ENCODE data around the gene MRPS25.

MRPS25 gene

DNA sequence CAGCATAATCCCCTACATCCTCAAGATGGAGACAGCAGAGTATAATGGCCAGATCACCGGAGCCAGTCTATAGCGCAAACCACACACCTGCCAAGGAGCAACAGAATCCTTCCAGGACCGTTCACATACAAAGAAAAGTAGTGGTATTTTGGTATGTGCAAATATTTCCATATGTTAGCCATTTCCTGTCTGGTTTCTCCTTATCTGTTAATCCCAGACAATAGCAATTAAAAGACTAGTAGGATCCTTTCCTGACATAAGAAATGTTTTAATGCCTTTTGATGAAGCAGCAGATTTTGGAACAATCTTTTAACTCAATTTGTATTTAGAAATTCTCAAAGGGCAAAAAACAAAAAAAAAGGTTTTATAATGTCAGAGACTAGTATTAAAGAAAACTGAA, 22.2 kb downstream of the MRPS25 start:
- ATAC-seq: peak; percentile 58
- no peak for TF ChIP-seq ZNF565 (CRISPR knock-in tag; conservative IDR thresholded peaks at IDR 0.05; ENCODE audit: low read depth)
- 0 out of 2 replicates have a peak, but pooled peaks have one; percentile 11 for TF ChIP-seq ZNF70 (CRISPR knock-in tag; IDR thresholded peaks at IDR 0.05)
- TF ChIP-seq TCF4 (CRISPR knock-in tag; IDR thresholded peaks at IDR 0.05; ENCODE audit: borderline replicate concordance): peak; percentile 70
- TF ChIP-seq, protein P1, sequence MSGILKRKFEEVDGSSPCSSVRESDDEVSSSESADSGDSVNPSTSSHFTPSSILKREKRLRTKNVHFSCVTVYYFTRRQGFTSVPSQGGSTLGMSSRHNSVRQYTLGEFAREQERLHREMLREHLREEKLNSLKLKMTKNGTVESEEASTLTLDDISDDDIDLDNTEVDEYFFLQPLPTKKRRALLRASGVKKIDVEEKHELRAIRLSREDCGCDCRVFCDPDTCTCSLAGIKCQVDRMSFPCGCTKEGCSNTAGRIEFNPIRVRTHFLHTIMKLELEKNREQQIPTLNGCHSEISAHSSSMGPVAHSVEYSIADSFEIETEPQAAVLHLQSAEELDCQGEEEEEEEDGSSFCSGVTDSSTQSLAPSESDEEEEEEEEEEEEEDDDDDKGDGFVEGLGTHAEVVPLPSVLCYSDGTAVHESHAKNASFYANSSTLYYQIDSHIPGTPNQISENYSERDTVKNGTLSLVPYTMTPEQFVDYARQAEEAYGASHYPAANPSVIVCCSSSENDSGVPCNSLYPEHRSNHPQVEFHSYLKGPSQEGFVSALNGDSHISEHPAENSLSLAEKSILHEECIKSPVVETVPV (CRISPR knock-in tag; IDR thresholded peaks at IDR 0.05): no peak

DNA sequence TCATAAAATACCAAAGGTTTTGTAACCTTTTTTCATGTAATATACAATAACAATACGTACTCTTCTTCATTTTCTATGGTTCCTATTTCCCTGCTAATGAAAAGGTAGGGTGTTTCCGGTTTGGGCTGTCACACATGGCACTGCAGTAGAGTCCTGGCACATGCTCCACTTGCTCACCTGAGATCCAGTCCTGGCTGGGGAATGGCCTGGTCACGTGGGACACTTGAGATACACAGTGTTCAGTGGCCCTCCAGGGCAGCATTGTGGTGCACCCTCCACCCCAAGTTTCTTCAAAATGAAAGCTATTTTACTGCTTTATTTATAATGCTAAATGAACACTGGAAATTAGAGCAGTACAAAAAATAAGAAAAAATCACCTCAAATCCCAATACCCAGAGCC, 23.2 kb downstream of the MRPS25 start:
- TF ChIP-seq ZFP3 (CRISPR knock-in tag; IDR thresholded peaks at IDR 0.05) (no peak), ESRRG (CRISPR knock-in tag; IDR thresholded peaks at IDR 0.05) (no peak)
- TF ChIP-seq, protein P2, sequence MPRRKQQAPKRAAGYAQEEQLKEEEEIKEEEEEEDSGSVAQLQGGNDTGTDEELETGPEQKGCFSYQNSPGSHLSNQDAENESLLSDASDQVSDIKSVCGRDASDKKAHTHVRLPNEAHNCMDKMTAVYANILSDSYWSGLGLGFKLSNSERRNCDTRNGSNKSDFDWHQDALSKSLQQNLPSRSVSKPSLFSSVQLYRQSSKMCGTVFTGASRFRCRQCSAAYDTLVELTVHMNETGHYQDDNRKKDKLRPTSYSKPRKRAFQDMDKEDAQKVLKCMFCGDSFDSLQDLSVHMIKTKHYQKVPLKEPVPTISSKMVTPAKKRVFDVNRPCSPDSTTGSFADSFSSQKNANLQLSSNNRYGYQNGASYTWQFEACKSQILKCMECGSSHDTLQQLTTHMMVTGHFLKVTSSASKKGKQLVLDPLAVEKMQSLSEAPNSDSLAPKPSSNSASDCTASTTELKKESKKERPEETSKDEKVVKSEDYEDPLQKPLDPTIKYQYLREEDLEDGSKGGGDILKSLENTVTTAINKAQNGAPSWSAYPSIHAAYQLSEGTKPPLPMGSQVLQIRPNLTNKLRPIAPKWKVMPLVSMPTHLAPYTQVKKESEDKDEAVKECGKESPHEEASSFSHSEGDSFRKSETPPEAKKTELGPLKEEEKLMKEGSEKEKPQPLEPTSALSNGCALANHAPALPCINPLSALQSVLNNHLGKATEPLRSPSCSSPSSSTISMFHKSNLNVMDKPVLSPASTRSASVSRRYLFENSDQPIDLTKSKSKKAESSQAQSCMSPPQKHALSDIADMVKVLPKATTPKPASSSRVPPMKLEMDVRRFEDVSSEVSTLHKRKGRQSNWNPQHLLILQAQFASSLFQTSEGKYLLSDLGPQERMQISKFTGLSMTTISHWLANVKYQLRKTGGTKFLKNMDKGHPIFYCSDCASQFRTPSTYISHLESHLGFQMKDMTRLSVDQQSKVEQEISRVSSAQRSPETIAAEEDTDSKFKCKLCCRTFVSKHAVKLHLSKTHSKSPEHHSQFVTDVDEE (CRISPR knock-in tag; IDR thresholded peaks at IDR 0.05): no peak
- TF ChIP-seq, protein P3, sequence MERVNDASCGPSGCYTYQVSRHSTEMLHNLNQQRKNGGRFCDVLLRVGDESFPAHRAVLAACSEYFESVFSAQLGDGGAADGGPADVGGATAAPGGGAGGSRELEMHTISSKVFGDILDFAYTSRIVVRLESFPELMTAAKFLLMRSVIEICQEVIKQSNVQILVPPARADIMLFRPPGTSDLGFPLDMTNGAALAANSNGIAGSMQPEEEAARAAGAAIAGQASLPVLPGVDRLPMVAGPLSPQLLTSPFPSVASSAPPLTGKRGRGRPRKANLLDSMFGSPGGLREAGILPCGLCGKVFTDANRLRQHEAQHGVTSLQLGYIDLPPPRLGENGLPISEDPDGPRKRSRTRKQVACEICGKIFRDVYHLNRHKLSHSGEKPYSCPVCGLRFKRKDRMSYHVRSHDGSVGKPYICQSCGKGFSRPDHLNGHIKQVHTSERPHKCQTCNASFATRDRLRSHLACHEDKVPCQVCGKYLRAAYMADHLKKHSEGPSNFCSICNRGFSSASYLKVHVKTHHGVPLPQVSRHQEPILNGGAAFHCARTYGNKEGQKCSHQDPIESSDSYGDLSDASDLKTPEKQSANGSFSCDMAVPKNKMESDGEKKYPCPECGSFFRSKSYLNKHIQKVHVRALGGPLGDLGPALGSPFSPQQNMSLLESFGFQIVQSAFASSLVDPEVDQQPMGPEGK (CRISPR knock-in tag; IDR thresholded peaks at IDR 0.05; ENCODE audit: borderline replicate concordance): no peak
- TF ChIP-seq, protein P1 (CRISPR knock-in tag; IDR thresholded peaks at IDR 0.05): no peak
- TF ChIP-seq, protein P4, sequence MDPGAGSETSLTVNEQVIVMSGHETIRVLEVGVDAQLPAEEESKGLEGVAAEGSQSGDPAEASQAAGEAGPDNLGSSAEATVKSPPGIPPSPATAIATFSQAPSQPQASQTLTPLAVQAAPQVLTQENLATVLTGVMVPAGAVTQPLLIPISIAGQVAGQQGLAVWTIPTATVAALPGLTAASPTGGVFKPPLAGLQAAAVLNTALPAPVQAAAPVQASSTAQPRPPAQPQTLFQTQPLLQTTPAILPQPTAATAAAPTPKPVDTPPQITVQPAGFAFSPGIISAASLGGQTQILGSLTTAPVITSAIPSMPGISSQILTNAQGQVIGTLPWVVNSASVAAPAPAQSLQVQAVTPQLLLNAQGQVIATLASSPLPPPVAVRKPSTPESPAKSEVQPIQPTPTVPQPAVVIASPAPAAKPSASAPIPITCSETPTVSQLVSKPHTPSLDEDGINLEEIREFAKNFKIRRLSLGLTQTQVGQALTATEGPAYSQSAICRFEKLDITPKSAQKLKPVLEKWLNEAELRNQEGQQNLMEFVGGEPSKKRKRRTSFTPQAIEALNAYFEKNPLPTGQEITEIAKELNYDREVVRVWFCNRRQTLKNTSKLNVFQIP (CRISPR knock-in tag; IDR thresholded peaks at IDR 0.05; ENCODE audit: borderline replicate concordance, low read depth): no peak
- ATAC-seq: no peak

DNA sequence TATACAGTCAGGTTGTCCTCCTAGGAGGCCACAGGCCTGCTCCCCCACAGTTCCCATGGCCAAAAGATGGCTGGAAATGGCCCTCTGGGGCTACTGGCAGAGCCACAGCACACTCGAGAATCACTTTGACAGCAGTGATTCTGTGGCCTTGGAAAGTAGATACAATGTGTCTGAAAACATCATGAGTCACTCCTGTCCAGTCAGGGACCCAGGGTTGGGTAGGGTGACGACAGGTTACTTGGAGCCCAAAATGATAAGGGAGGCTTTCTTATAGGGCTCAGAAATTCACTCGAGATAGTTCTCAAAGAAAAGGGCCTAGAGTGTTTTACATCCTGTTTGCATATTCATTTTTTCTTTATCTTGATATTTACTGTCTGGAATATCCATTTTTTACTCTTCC, 24.3 kb downstream of the MRPS25 start:
- no peak for ATAC-seq
- TF ChIP-seq, protein P1 (CRISPR knock-in tag; IDR thresholded peaks at IDR 0.05): no peak
- TF ChIP-seq PPARA (CRISPR knock-in tag; IDR thresholded peaks at IDR 0.05; ENCODE audit: borderline replicate concordance): no peak
- no peak for TF ChIP-seq SNAI2 (CRISPR knock-in tag; IDR thresholded peaks at IDR 0.05)
- TF ChIP-seq RARB (CRISPR knock-in tag; IDR thresholded peaks at IDR 0.05): no peak
- TF ChIP-seq ZFP30 (CRISPR knock-in tag; IDR thresholded peaks at IDR 0.05): no peak
- TF ChIP-seq ZFP3 (CRISPR knock-in tag; IDR thresholded peaks at IDR 0.05): no peak
- TF ChIP-seq, protein P4 (CRISPR knock-in tag; IDR thresholded peaks at IDR 0.05; ENCODE audit: borderline replicate concordance, low read depth): no peak
- TF ChIP-seq, protein P2 (CRISPR knock-in tag; IDR thresholded peaks at IDR 0.05): no peak

Data from SK-N-SH treated with all-trans-retinoic acid at 6 μM for 48 hours (cell line).